K562 (cell line): ENCODE results near the gene HACL1. TPM values are rescaled to one million over a fixed set of nuclear protein-coding genes. Genes with fewer than 3 reads are reported as not detected.
A peak's percentile ranks its signal among the peaks of the same experiment; 100 is the strongest.

ENCODE experiments used
- ATAC-seq: fragments of 200-7000 bp; cut with Tn5 transposase; 3 replicates; pipeline ENCODE4 v1.9.1; 2020; ENCODE audit warnings: moderate library complexity
- BruUV-seq: library from RNA; stranded (reverse); fragments of 400-500 nt; replicated peaks from 2 replicates; lab custom pipeline; 2021; lab: Mats Ljungman, UMichigan
- CTCF ChIA-PET: fragments of 300-600 bp; formaldehyde crosslinking; extraction: SDS; loops from one replicate; lab custom pipeline; 2021; ENCODE audit warnings: low intra/inter-chr PET ratio; lab: Yijun Ruan, JAX
- POLR2A ChIA-PET: fragments of 300-600, 350-650 bp; sonication (Branson Sonifier 250); formaldehyde crosslinking; extraction: SDS; loops from one replicate; lab custom pipeline; 2021; ENCODE audit warnings: antibody characterized with exemption, inconsistent platforms; lab: Yijun Ruan, JAX
- DNase-seq, 4 experiments: peaks; one replicate each; pipeline versions ENCODE4 v3.0.0 to v3.0.0-alpha.2; 2011 to 2018; ENCODE audit warnings: low spot score in 3 of 4, mixed read lengths in 3 of 4; ENCODE audit errors: extremely low read depth in 1 of 4
- FAIRE-seq: peaks from 2 replicates; lab custom pipeline; 2011; peaks lifted over from hg19 to GRCh38; lab: Jason Lieb, UNC
- H2AFZ ChIP-seq: 2 replicates; pipeline ENCODE4 v1.6.0; 2011; ENCODE audit warnings: low read depth, low read length, control low read depth, inconsistent platforms
- H3K27ac ChIP-seq: fragments of 200-600 bp; 3 replicates; pipeline ENCODE4 v1.8.0; 2011; ENCODE audit warnings: low read depth, mild to moderate bottlenecking, control low read depth, inconsistent platforms, low read length, moderate library complexity, mixed read lengths; ENCODE audit errors: extremely low read depth
- H3K27me3 ChIP-seq, 2 experiments: fragments of 300-600 bp in 1 of 2; 2 replicates in 1 of 2; 3 replicates in 1 of 2; pipeline versions ENCODE4 v1.6.0 to v1.8.0; 2011; ENCODE audit warnings: inconsistent platforms in 2 of 2, low read length in 2 of 2, mild to moderate bottlenecking in 1 of 2, mixed read lengths in 1 of 2, moderate library complexity in 1 of 2; ENCODE audit not compliant: control insufficient read depth in 2 of 2, insufficient read depth in 2 of 2
- H3K36me3 ChIP-seq: fragments of 300-600 bp; 3 replicates; pipeline ENCODE4 v1.8.0; 2011; ENCODE audit warnings: mild to moderate bottlenecking, low read length, inconsistent platforms; ENCODE audit not compliant: control insufficient read depth, insufficient read depth
- H3K4me1 ChIP-seq, 2 experiments: fragments of 200-600 bp in 1 of 2; replicated peaks in 1 of 2; 2 replicates in 1 of 2; 3 replicates in 1 of 2; pipeline versions ENCODE4 v1.5.1 to v1.8.0; 2011; ENCODE audit warnings: inconsistent platforms in 2 of 2, low read length in 2 of 2, mild to moderate bottlenecking in 1 of 2, mixed read lengths in 1 of 2, moderate library complexity in 1 of 2; ENCODE audit not compliant: control insufficient read depth in 2 of 2, insufficient read depth in 2 of 2
- H3K4me2 ChIP-seq: 2 replicates; pipeline ENCODE4 v1.6.1; 2011; ENCODE audit warnings: low read length, control low read depth, inconsistent platforms, mixed read lengths; ENCODE audit not compliant: insufficient read depth
- H3K4me3 ChIP-seq: fragments of 200-600 bp; sonication (generic), shearing (Covaris generic); 2 replicates; pipeline ENCODE4 v1.5.1; 2016; ENCODE audit warnings: control low read depth, inconsistent platforms
- H3K79me2 ChIP-seq: fragments of 200-600 bp; 3 replicates; pipeline ENCODE4 v1.8.0; 2011; ENCODE audit warnings: low read length, inconsistent platforms; ENCODE audit not compliant: control insufficient read depth, insufficient read depth
- H3K9ac ChIP-seq, 2 experiments: 2 replicates each; pipeline versions ENCODE4 v1.6.0 to v1.6.1; 2011; ENCODE audit warnings: low read depth in 2 of 2, low read length in 2 of 2, control low read depth in 1 of 2, inconsistent platforms in 1 of 2, mild to moderate bottlenecking in 1 of 2, mixed read lengths in 1 of 2; ENCODE audit not compliant: insufficient read depth in 1 of 2
- H3K9me1 ChIP-seq: one replicate; pipeline ENCODE4 v1.6.0; 2011; ENCODE audit warnings: inconsistent platforms, mild to moderate bottlenecking, low read length, moderate library complexity; ENCODE audit not compliant: control insufficient read depth, insufficient read depth
- H3K9me3 ChIP-seq: replicated peaks from 2 replicates; pipeline ENCODE4 v1.5.1; 2011; ENCODE audit warnings: low read depth, low read length, inconsistent platforms; ENCODE audit not compliant: control insufficient read depth, insufficient read depth
- H4K20me1 ChIP-seq: replicated peaks from 2 replicates; pipeline ENCODE4 v1.6.1; 2011; ENCODE audit warnings: low read length, inconsistent platforms, mixed read lengths; ENCODE audit not compliant: control insufficient read depth, insufficient read depth
- ARID2 ChIP-seq: fragments of 450-650 bp; IDR thresholded peaks from 2 replicates; pipeline ENCODE4 v1.6.1; 2017; ENCODE audit warnings: antibody characterized with exemption, mild to moderate bottlenecking
- ARNT ChIP-seq, 2 experiments: fragments of 450-650 bp; IDR thresholded peaks; 2 replicates each; pipeline ENCODE4 v1.6.1; 2016; ENCODE audit warnings: mild to moderate bottlenecking in 1 of 2
- CBFB ChIP-seq: sonication (generic); formaldehyde crosslinking; IDR thresholded peaks from 2 replicates; pipeline ENCODE4 v1.4.0; 2020; ENCODE audit warnings: mild to moderate bottlenecking, missing genetic modification reagents
- CEBPB ChIP-seq: fragments of 450-650 bp; IDR thresholded peaks from 2 replicates; pipeline ENCODE4 v1.6.1; 2016; ENCODE audit warnings: missing genetic modification characterization, missing compliant biosample characterization
- E2F3 ChIP-seq: fragments of 250-450 bp; sonication (Bioruptor Pico); IDR thresholded peaks from 2 replicates; pipeline ENCODE4 v1.4.0; 2020; ENCODE audit warnings: mild to moderate bottlenecking
- ETV6 ChIP-seq, 3 experiments: fragments of 150-350 bp in 1 of 3; sonication (generic) in 1 of 3; formaldehyde crosslinking in 1 of 3; IDR thresholded peaks; 2 replicates each; pipeline versions ENCODE4 v1.6.1 to v1.8.0; 2014 to 2022; ENCODE audit warnings: borderline replicate concordance in 2 of 3, low read depth in 2 of 3, antibody characterized with exemption in 1 of 3, low read length in 1 of 3, mild to moderate bottlenecking in 1 of 3, missing genetic modification reagents in 1 of 3
- GABPB1 ChIP-seq: sonication (generic); formaldehyde crosslinking; IDR thresholded peaks from 2 replicates; pipeline ENCODE4 v1.8.0; 2022; ENCODE audit warnings: mild to moderate bottlenecking, missing genetic modification reagents
- IRF2 ChIP-seq: sonication (generic); formaldehyde crosslinking; IDR thresholded peaks from 2 replicates; pipeline ENCODE4 v1.8.1; 2022; ENCODE audit warnings: mild to moderate bottlenecking, missing genetic modification reagents
- KAT2B ChIP-seq: IDR thresholded peaks from one replicate; pipeline ENCODE4 v1.6.1; 2012; ENCODE audit warnings: low read depth, mild to moderate bottlenecking, control low read depth, inconsistent platforms, low read length, moderate library complexity
- MAFK ChIP-seq: IDR thresholded peaks from 2 replicates; pipeline ENCODE4 v1.6.1; 2011; ENCODE audit warnings: low read length, improper control_type of control experiment
- NR1H2 ChIP-seq: sonication (generic); formaldehyde crosslinking; IDR thresholded peaks from 2 replicates; pipeline ENCODE4 v1.4.0; 2020; ENCODE audit warnings: mild to moderate bottlenecking, missing genetic modification reagents
- PML ChIP-seq: IDR thresholded peaks from 2 replicates; pipeline ENCODE4 v1.6.1; 2012; ENCODE audit warnings: low read length, inconsistent platforms
- RCOR1 ChIP-seq, 2 experiments: IDR thresholded peaks; 2 replicates each; pipeline ENCODE4 v1.6.1; 2012; ENCODE audit warnings: low read depth in 2 of 2, low read length in 2 of 2, borderline replicate concordance in 1 of 2, improper control_type of control experiment in 1 of 2
- SRF ChIP-seq, 2 experiments: fragments of 250-450, 450-650 bp in 1 of 2; sonication (Bioruptor Pico) in 1 of 2; sonication (generic) in 1 of 2; formaldehyde crosslinking; IDR thresholded peaks; 2 replicates each; pipeline versions ENCODE4 v1.5.0 to v1.5.1; 2020 to 2022; ENCODE audit warnings: mild to moderate bottlenecking in 1 of 2, missing genetic modification reagents in 1 of 2
- TCFL5 ChIP-seq: fragments of 250-450 bp; sonication (Bioruptor Pico); conservative IDR thresholded peaks from 2 replicates; pipeline ENCODE4 v1.6.1; 2021; ENCODE audit warnings: mild to moderate bottlenecking, moderate library complexity, matching md5 sums
- TRIM24 ChIP-seq, 2 experiments: fragments of 450-650 bp; IDR thresholded peaks; 2 replicates each; pipeline ENCODE4 v1.6.1; 2016
- ZBTB17 ChIP-seq: fragments of 450-650 bp; formaldehyde crosslinking; IDR thresholded peaks from 2 replicates; pipeline ENCODE4 v1.4.0; 2020; ENCODE audit warnings: mild to moderate bottlenecking
- ZNF124 ChIP-seq: sonication (generic); formaldehyde crosslinking; IDR thresholded peaks from 2 replicates; pipeline ENCODE4 v1.8.1; 2022; ENCODE audit warnings: missing genetic modification reagents
- ZNF232 ChIP-seq: sonication (generic); formaldehyde crosslinking; IDR thresholded peaks from 2 replicates; pipeline ENCODE4 v1.8.0; 2022; ENCODE audit warnings: mild to moderate bottlenecking, missing genetic modification reagents
- ZNF431 ChIP-seq: sonication (generic); formaldehyde crosslinking; IDR thresholded peaks from 2 replicates; pipeline ENCODE4 v1.8.0; 2022; ENCODE audit warnings: mild to moderate bottlenecking, missing genetic modification reagents
- ZNF436 ChIP-seq: fragments of 250-450, 450-650 bp; sonication (Bioruptor Pico); formaldehyde crosslinking; IDR thresholded peaks from 2 replicates; pipeline ENCODE4 v1.7.0; 2020; ENCODE audit warnings: mild to moderate bottlenecking
- WGBS: fragments of 100-300 bp; shearing (Covaris generic); methylation state at CpG from one replicate; pipeline ENCODE4 v1.1.6; 2016; ENCODE audit warnings: low coverage, mixed read lengths; ENCODE audit not compliant: insufficient coverage; ENCODE audit errors: missing lambda C conversion rate; 5-methylcytosine and 5-hydroxymethylcytosine counted together
- in situ Hi-C: fragments of 300-500 bp; cut with MboI; formaldehyde crosslinking; loops from 4 replicates; pipeline ENCODE4 v1.15.0; 2018; ENCODE audit warnings: inconsistent platforms, mixed read lengths
- intact Hi-C: fragments of 100-400 bp; cut with micrococcal nuclease; formaldehyde crosslinking; loops from 2 replicates; pipeline ENCODE4 v1.14.2; 2022
- polyA plus RNA-seq, 8 experiments: library from polyadenylated mRNA; depleted of rRNA in 4 of 8; stranded (reverse) in 5 of 8; unstranded in 3 of 8; fragments of >200 nt; fragmentation: Nextera tagmentation in 2 of 8; fragmentation: Illumina TruSeq in 1 of 8; extraction: Ambion mirVana in 2 of 8; extraction: Trizol in 1 of 8; gene quantifications; 2 replicates each; pipeline versions ENCODE4 v1.2.1 to v1.2.3, GENCODE V29; 2011 to 2014; ENCODE audit warnings: inconsistent platforms in 1 of 8, missing spikeins in 1 of 8
- total RNA-seq, 7 experiments: library from RNA; depleted of rRNA in 6 of 7; stranded (reverse); fragments of >200 nt in 6 of 7; fragmentation: Illumina TruSeq in 2 of 7; extraction: Trizol in 2 of 7; gene quantifications; 2 replicates each; pipeline versions ENCODE4 v1.2.1 to v1.2.3, GENCODE V29; 2011 to 2021; ENCODE audit warnings: low replicate concordance in 1 of 7
- TF ChIP-seq, protein P1 (sequence below), 2 experiments: fragments of 450-650 bp; IDR thresholded peaks; 2 replicates each; pipeline ENCODE4 v1.6.1; 2018; ENCODE audit warnings: mild to moderate bottlenecking in 2 of 2, low read depth in 1 of 2; ENCODE audit not compliant: partially characterized antibody in 2 of 2

Gene HACL1
- total and polyA plus RNA-seq, 9 of the 15 experiments (the other 6 are each of a cell fraction or from before 2014, with no cell fraction given) = 18.9 to 61.5 (median 30.5) TPM

DNA sequence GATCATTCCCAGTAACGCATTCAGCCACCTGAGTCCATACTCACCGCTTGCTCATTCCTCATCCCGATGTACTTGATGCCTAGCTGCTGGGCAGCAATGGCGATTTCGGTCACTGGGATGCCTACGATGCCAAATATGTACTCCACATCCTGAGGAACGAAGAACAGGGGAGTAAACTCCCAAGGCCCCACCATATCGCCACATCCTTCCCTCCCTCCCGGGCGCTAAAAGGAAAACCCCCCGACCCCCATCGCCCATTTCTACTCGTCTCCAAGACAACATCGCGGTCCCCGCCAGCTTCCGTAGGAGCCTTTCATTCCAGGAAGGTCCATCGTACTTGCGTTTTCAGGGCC lies 347 bp downstream of the HACL1 start:
- peak in 2 of 4 experiments; percentile 9 to 15 for DNase-seq
- peak; percentile 3; the same call in 2 of the 3 replicates for ATAC-seq
- Histone ChIP-seq H4K20me1 (no peaks in the 10 kb centered on the region), H3K9me3 (no peaks in the 10 kb centered on the region; the same call in 1 of the 2 replicates), H2AFZ (peak overlapping the region; percentile 93), H3K36me3 (peaks cover 34% of the 10 kb centered on the region; the same call in 2 of the 3 replicates), H3K4me1 (peaks cover 0 to 5% of the 10 kb centered on the region in 2 experiments; a peak in 2 of 5 replicates), H3K27me3 (no peaks in the 10 kb centered on the region), H3K27ac (peak overlapping the region; percentile 74), H3K4me2 (peak overlapping the region; percentile 100), H3K4me3 (peak overlapping the region; percentile 73), H3K79me2 (peaks cover 16% of the 10 kb centered on the region), H3K9me1 (no peaks in the 10 kb centered on the region), H3K9ac (peak overlapping the region; percentile 80 to 90)
- under 1% methylated on average over 19 of the region's 19 CpGs for WGBS
- intact Hi-C loops = loop anchor here (5.0 kb wide), 1 partner anchor 261 kb away; no protein-coding TSS in a partner anchor
- no TSS peak for BruUV-seq
- in situ Hi-C loops = no loop called here
- no peak for FAIRE-seq
- CTCF ChIA-PET = no interaction called here
- POLR2A ChIA-PET = interaction anchor here (0.6 to 1.5 kb wide), 15 partner anchors 9 to 1174 kb away, joined by 3 to 13 read pairs (median 3); no protein-coding TSS in a partner anchor
- TF ChIP-seq ZBTB17 (CRISPR knock-in tag) = no peak
- no peak for TF ChIP-seq GABPB1
- no peak for TF ChIP-seq CEBPB (tag)
- 0 out of 4 replicates have a peak, but pooled peaks of 1 of the 2 experiments have one; percentile 26 for TF ChIP-seq TRIM24 (IDR thresholded peaks at IDR 0.05)
- no peak for TF ChIP-seq CBFB (CRISPR knock-in tag)
- TF ChIP-seq, protein P1, sequence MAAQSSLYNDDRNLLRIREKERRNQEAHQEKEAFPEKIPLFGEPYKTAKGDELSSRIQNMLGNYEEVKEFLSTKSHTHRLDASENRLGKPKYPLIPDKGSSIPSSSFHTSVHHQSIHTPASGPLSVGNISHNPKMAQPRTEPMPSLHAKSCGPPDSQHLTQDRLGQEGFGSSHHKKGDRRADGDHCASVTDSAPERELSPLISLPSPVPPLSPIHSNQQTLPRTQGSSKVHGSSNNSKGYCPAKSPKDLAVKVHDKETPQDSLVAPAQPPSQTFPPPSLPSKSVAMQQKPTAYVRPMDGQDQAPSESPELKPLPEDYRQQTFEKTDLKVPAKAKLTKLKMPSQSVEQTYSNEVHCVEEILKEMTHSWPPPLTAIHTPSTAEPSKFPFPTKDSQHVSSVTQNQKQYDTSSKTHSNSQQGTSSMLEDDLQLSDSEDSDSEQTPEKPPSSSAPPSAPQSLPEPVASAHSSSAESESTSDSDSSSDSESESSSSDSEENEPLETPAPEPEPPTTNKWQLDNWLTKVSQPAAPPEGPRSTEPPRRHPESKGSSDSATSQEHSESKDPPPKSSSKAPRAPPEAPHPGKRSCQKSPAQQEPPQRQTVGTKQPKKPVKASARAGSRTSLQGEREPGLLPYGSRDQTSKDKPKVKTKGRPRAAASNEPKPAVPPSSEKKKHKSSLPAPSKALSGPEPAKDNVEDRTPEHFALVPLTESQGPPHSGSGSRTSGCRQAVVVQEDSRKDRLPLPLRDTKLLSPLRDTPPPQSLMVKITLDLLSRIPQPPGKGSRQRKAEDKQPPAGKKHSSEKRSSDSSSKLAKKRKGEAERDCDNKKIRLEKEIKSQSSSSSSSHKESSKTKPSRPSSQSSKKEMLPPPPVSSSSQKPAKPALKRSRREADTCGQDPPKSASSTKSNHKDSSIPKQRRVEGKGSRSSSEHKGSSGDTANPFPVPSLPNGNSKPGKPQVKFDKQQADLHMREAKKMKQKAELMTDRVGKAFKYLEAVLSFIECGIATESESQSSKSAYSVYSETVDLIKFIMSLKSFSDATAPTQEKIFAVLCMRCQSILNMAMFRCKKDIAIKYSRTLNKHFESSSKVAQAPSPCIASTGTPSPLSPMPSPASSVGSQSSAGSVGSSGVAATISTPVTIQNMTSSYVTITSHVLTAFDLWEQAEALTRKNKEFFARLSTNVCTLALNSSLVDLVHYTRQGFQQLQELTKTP (IDR thresholded peaks at IDR 0.05; ENCODE audit: low read depth in 1 of 2, partially characterized antibody in 2 of 2) = no peak
- TF ChIP-seq KAT2B = no peak
- TF ChIP-seq IRF2 (CRISPR knock-in tag) = peak; percentile 43; the same call in 1 of the 2 replicates
- TF ChIP-seq ARNT (IDR thresholded peaks at IDR 0.05) = 0 out of 4 replicates have a peak, but pooled peaks of 1 of the 2 experiments have one; percentile 52
- TF ChIP-seq ETV6 (IDR thresholded peaks at IDR 0.05; ENCODE audit: borderline replicate concordance in 1 of 2, low read depth in 2 of 2, low read length in 1 of 2) = no peak
- TF ChIP-seq ETV6 (CRISPR knock-in tag; IDR thresholded peaks at IDR 0.05; ENCODE audit: borderline replicate concordance) = no peak
- no peak for TF ChIP-seq RCOR1 (IDR thresholded peaks at IDR 0.05; ENCODE audit: borderline replicate concordance in 1 of 2, low read depth in 2 of 2, low read length in 2 of 2)
- no peak for TF ChIP-seq NR1H2
- TF ChIP-seq ARID2 = no peak
- TF ChIP-seq ZNF431 (CRISPR knock-in tag) = no peak
- no peak for TF ChIP-seq ZNF124 (CRISPR knock-in tag)
- TF ChIP-seq SRF (CRISPR knock-in tag; IDR thresholded peaks at IDR 0.05) = no peak; a peak in 1 of 4 replicates
- no peak for TF ChIP-seq PML
- no peak for TF ChIP-seq ZNF436 (CRISPR knock-in tag)
- no peak for TF ChIP-seq MAFK
- no peak for TF ChIP-seq E2F3 (CRISPR knock-in tag)
- no peak for TF ChIP-seq ZNF232 (CRISPR knock-in tag)
- no peak for TF ChIP-seq TCFL5 (CRISPR knock-in tag)
